HG02884 (cell line): ENCODE measurements around the gene GLB1L2.

Experiments used
- ATAC-seq: cut with Tn5 transposase; IDR thresholded peaks from one replicate; pipeline ENCODE4 v1.9.1; 2021; ENCODE audit warnings: mild to moderate bottlenecking, moderate library complexity; ENCODE audit not compliant: unreplicated experiment

Gene GLB1L2

GRCh38 chr11:134401825-134402809 is 70.3 kb downstream of the GLB1L2 start:
- no peak for ATAC-seq

- no peak for ATAC-seq
Observed at GRCh38 chr11:134402910-134403309, 71.1 kb downstream of the GLB1L2 start.

DNA sequence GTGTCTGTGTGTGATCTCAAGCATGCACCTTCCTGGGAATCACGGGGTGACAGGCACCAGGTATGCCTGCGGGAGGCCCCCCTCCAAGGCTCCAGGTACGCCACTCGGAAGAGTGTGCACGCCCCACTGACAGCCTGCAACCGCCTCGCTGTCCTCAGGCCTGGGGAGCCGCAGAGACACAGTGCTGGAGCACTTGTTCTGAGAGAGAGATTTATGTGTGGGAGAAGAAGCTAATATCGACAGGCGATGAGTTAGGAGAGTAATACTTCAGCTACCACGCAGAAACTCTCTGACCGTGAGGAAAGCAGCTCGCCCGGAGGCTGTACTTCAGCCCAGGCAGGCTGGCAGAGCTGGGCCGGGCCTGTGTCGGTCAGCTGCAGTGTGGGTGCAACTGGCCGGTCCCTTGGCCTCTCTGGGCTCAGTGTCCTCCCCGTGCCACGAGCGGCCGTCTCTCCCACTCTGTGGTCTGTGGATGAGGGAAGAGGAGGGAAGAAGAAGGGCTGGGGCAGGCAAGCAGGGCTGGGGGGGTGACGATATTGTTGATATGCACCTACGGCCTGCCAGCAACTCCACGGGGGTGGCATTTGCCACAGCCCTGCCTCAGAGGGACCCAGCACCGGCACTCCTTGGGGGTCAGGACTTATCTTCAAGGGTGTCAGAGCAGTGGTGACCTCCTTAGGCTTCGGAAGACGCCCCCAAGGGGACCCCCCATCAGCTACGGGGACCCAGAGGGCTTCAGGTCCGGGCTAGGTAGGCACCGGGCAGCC is 73.0 kb downstream of the GLB1L2 start:
- ATAC-seq = no peak

- ATAC-seq = no peak
Observed at GRCh38 chr11:134405436-134405835, 73.6 kb downstream of the GLB1L2 start.

DNA sequence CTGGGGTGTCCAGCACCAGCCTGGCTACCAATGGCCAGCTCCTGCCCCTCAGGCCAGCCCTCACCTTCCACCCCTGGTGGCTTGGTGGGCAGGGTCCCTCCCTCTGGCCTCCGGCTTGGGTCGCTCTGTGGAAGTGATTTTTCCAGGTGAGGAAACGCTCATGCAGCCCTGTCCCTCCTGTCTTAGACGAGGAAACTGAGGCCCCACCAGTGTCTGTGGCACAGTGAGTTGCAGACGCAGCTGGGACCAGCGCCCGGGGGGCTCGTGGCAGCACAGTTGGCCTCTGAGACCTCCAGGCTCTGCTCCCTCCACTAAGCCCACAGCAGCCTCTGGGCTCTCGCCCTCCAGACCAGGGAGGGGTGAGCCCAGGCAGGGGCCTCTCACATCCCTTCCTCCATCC is 74.1 kb downstream of the GLB1L2 start:
- ATAC-seq = no peak

DNA sequence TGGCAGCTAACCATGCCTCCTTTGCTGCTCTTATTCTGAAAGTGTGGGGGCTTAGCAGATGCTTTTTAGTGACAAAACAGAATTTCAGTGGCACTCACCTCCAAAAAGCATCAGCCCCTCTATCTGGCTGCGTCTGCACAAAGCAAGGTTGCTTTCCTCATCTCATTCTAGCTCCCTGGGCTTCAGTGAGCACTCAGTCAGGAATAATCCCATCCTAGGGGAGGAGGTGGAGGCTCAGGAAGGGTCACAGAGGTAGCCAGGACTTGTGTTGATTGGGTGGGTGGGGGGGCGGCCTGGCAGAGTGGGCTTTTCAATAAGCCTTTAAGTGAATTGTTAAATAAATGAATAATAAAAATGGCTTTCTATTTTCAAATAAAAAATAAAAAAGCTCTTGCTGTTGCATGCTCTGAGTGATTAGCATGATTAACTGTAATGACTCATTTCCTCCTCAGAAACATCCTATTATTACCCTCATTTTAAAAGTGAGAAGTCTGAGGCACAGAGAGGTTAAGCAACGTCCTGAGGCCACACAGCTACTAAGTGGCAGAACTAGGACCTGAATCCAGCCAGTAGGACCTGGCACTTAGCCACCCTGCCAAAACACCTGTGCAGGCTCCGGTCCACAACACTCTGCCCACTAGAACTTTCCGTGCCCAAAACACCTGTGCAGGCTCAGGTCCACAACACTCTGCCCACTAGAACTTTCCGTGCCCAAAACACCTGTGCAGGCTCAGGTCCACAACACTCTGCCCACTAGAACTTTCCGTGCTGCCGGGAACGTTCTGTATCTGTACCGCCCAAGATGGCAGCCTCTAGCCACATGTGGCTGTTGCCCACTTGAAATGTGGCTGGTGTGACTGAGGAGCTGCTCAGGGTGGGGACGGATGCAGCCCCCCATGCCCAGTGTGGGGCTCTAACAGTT is 74.7 kb downstream of the GLB1L2 start:
- ATAC-seq = no peak

- no peak for ATAC-seq
Observed at GRCh38 chr11:134407321-134407828, 75.6 kb downstream of the GLB1L2 start.

DNA sequence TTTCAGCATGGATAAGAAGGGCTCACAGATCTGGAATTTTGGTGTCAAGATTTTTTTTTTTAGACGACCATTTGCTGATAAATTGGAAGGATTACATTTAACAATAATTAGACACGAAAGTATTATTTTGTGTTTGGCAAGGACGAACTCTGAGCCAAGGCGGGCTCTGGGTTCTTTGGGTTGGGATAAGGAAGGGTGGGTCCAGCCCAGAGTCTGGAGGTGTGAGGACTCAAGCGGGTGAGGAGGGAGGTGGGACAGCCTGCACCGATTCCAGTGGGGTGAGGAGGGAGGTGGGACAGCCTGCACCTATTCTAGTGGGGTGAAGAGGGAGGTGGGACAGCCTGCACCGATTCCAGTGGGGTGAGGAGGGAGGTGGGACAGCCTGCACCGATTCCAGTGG is 76.1 kb downstream of the GLB1L2 start:
- no peak for ATAC-seq

GRCh38 chr11:134409552-134410429 is 78.0 kb downstream of the GLB1L2 start:
- no peak for ATAC-seq

DNA sequence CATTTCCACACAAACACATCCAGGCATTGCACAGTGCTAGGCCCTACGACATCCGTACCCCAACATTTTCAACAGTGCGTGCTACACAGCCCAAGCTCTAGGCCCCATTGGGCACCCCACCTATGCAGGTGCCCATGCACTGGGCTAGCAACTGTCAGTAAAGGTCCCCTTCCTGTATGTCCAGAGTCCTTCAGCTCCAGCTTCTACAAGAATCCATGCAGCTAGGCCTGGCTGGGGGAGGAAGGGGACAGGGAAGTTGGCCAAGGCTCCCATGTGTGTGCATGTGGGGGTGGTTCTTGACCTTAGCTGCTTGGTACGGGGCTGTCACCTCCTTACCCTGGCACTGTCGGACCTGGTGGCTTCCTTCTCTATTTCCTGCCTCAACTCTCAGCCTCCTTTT is 79.0 kb downstream of the GLB1L2 start:
- ATAC-seq = no peak

- ATAC-seq = no peak
Observed at GRCh38 chr11:134412203-134413042, 80.6 kb downstream of the GLB1L2 start, which contains the start of gene B3GAT1. B3GAT1 (minus strand) TSS chr11:134412242; CDS start chr11:134387659, 24,583 bp downstream.

GRCh38 chr11:134413043-134413825 is 81.4 kb downstream of the GLB1L2 start:
- no peak for ATAC-seq

- ATAC-seq = no peak
Observed at GRCh38 chr11:134413826-134414731, 82.3 kb downstream of the GLB1L2 start.

GRCh38 chr11:134414766-134415765 is 83.3 kb downstream of the GLB1L2 start:
- no peak for ATAC-seq

- no peak for ATAC-seq
Observed at GRCh38 chr11:134416726-134417125, 84.9 kb downstream of the GLB1L2 start.
